Gastroesophageal sphincter (tissue), 3 donors: ENCODE data around the gene GPATCH1.

ENCODE experiments used
- CTCF ChIP-seq, 4 experiments: fragments of 200-600 bp in 2 of 4; fragments of 450-650 bp in 2 of 4; sonication (generic) in 1 of 4; IDR thresholded peaks; one replicate each; pipeline ENCODE4 v1.5.1; 2017 to 2019; ENCODE audit warnings: antibody characterized with exemption in 4 of 4, mild to moderate bottlenecking in 2 of 4, moderate library complexity in 2 of 4
- POLR2A ChIP-seq, 2 donors: fragments of 450-650 bp; IDR thresholded peaks; one replicate each; pipeline ENCODE4 v1.6.1; 2017; ENCODE audit warnings: antibody characterized with exemption in 2 of 2, mild to moderate bottlenecking in 2 of 2, moderate library complexity in 1 of 2
- POLR2AphosphoS5 ChIP-seq: sonication (generic); formaldehyde crosslinking; IDR thresholded peaks from one replicate; pipeline ENCODE4 v1.6.1; 2017; ENCODE audit warnings: antibody characterized with exemption

GRCh38 chr19:33132425-33132824 lies 51.4 kb downstream of the GPATCH1 start:
- TF ChIP-seq CTCF (IDR thresholded peaks at IDR 0.05): no peak
- TF ChIP-seq POLR2AphosphoS5: no peak
- TF ChIP-seq POLR2A (IDR thresholded peaks at IDR 0.05): no peak
